Stimulated activated CD4-positive, alpha-beta T cell treated with anti-CD3 and anti-CD28 coated beads, TNF-alpha, amount 100 ng/mL, for 48 hours (primary cell): Measurements from ENCODE around the gene TM7SF2.
A peak's percentile ranks its signal among the peaks of the same experiment; 100 is the strongest.
"Not testable (repeated sequence)": the region's sequence is repeated elsewhere in the genome, so short reads cannot be mapped to it uniquely, and the experiment has no call there.

Source experiments
- DNase-seq, 3 donors: peaks; one replicate each; pipeline ENCODE4 v3.0.0-alpha.2; 2020; ENCODE audit warnings: low read depth in 3 of 3

Gene TM7SF2

GRCh38 chr11:65115361-65116082, 3.9 kb downstream of the TM7SF2 start:
- DNase-seq: no peak

GRCh38 chr11:65116370-65117205, 4.9 kb downstream of the TM7SF2 start:
- peak in 2 of 3 donors; percentile 55 to 63 for DNase-seq

GRCh38 chr11:65117206-65118096, 5.8 kb downstream of the TM7SF2 start, which contains the start of gene ZNHIT2:
Gene ZNHIT2, minus strand, starts transcription at chr11:65117701. Its CDS starts 48 bp downstream, at chr11:65117653.
- peak; percentile 100 for DNase-seq

DNA sequence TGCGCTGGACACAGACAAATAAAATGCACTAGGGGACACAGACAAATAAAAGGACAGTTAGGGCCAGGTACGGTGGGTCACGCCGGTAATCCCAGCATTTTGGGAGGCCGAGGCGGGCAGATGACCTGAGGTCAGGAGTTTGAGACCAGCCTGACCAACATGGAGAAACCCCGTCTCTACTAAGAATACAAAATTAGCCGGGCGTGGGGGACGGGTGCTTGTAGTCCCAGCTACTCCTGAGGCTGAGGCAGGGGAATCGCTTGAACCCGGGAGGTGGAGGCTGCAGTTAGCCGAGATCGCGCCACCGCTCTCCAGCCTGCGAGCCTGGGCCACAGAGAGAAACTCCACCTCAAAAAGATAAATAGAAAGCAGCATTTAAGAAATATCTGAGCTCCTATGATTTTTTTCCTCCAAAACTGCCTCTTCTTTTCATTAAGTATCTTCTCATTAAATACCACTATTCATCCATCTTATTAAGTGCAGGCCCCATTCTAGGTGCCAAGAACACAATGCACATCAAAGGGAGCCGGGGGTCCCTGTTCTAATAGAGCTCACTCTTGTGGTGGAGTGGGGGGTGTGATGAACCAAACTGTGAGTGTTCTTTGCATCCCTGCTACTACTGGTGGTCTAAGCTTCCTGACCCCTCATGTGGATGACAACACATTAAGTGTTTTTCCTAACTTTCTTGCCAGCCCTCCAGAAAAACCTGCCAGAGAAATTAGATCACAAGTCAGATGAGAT, 6.6 kb downstream of the TM7SF2 start:
- no peak for DNase-seq

DNA sequence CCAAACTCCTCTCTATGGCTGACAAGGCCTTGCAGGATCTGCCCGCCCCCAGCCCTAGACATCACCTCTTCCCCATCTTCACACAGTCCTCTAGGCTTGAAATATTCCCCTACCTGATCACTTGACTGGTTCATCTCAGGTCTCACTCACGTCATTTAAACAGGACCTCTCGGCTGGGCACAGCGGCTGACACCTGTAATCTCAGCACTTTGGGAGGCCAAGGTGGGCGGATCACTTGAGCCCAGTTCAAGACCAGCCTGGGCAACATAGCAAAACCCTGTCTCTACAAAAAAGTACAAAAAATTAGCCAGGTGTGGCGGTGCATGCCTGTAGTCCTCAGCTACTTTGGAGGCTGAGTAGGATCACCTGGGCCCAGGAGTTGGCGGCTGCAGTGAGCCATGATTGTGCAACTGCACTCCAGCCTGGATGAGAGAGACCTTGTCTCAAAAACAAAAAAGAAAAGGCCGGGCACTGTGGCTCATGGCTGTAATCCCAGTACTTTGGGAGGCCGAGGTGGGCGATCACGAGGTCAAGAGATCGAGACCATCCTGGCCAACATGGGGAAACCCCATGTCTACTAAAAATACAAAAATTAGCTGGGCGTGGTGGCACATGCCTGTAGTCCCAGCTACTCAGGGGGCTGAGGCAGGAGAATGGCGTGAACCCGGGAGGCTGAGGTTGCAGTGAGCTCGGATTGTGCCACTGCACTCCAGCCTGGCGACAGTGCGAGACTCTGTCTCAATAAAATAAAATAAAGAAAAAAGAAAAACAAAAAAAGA, 7.4 kb downstream of the TM7SF2 start:
- not testable (repeated sequence) for DNase-seq

DNA sequence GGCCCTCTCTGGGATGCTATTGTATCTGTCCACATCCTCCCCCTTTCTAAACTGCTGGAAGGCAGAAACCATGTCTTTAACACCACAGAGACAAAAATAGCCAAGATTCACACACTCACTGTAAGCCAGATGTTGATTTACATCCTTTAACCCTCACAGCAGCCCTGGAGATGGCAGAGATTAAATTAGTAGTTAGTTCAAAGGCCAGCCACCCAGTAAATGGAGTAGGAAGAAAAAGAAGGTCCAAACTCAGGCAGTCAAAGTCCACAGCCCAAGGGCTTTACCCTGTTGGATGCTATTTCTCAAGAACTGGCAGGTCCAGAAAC, 8.0 kb downstream of the TM7SF2 start:
- no peak for DNase-seq

DNA sequence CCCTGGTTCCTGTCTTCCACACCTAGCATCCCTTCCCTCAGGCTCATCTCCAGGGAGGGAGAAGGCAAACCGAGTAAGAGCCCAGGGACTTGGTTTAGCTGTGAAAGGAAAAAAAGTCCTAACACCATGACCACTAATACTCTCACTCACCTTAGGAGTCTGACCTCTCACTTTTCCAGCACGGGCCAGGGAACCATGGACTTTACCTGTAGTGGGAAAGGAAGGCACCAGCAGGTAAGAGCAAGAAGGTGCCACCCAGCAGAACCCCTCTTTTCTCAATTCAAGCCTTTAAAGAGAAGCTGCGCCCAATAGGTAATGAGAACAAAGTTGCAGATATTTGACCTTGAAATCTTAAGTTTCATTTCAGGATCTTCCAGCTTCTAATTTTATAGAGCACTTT, 9.2 kb downstream of the TM7SF2 start:
- no peak for DNase-seq

DNA sequence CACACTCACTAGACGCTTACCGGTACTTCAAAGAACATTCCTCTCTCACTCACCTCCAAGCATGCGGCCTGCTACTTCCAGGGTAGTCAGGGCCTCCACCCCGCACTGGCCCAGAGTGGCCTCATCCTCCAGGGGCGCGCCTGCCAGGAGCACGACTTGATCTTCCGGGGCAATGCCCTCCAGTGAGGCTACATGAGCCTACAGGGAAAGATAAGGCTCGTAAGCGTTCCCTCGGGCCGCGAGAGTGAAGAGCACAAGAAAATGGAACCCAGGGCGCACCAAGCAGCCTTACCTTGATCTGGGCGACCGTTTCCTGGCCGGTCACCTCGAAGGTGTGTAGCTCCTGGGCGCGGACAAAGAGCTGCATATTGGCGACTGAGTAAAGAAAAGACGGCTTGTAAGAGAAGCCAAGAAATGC, 9.8 kb downstream of the TM7SF2 start:
- DNase-seq: no peak

- peak; percentile 97 to 99 (median 98) for DNase-seq
Measured at GRCh38 chr11:65121865-65122696, 10.4 kb downstream of the TM7SF2 start, which contains the start of the genes FAU and MRPL49. Gene FAU, minus strand, starts transcription at chr11:65122134. Its CDS starts 321 bp downstream, at chr11:65121813. Gene MRPL49, plus strand, starts transcription at chr11:65122321. Its CDS starts 26 bp downstream, at chr11:65122347.

DNA sequence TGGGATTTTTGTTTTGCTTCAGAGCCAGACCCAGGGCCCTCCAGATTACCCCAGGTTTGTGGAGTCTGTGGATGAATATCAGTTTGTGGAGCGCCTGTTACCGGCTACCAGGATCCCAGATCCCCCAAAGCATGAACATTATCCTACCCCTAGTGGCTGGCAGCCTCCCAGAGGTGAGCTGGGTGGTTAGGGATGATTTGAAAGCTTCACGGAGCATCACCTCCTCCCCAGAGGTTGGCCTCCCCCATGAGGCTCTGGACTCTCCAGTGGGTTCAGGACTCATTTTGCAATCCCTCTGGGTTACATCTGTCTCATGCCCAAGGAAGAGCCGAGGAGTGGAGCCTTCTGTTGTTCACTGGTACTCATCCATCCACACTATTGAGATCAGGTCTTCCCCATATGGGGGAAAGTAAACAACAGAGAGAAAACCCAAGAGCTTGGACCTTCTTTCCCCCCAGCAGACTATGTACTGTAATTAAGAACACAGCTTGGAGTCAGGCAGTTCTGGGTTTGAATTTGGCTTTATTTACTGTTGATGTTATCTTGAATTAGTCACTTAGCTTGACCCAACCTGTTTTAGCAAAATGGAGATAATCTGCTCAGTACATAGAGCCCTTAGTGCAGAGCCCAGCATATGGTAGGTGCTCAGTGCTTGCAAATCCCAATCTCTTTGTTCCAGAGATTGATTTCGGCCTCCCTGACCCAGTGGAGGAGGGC, 13.0 kb downstream of the TM7SF2 start:
- no peak for DNase-seq

- DNase-seq: no peak
Measured at GRCh38 chr11:65125197-65126056, 13.8 kb downstream of the TM7SF2 start.

- no peak for DNase-seq
Measured at GRCh38 chr11:65126624-65127274, 15.1 kb downstream of the TM7SF2 start.

GRCh38 chr11:65127473-65128181, 16.0 kb downstream of the TM7SF2 start:
- no peak for DNase-seq

DNA sequence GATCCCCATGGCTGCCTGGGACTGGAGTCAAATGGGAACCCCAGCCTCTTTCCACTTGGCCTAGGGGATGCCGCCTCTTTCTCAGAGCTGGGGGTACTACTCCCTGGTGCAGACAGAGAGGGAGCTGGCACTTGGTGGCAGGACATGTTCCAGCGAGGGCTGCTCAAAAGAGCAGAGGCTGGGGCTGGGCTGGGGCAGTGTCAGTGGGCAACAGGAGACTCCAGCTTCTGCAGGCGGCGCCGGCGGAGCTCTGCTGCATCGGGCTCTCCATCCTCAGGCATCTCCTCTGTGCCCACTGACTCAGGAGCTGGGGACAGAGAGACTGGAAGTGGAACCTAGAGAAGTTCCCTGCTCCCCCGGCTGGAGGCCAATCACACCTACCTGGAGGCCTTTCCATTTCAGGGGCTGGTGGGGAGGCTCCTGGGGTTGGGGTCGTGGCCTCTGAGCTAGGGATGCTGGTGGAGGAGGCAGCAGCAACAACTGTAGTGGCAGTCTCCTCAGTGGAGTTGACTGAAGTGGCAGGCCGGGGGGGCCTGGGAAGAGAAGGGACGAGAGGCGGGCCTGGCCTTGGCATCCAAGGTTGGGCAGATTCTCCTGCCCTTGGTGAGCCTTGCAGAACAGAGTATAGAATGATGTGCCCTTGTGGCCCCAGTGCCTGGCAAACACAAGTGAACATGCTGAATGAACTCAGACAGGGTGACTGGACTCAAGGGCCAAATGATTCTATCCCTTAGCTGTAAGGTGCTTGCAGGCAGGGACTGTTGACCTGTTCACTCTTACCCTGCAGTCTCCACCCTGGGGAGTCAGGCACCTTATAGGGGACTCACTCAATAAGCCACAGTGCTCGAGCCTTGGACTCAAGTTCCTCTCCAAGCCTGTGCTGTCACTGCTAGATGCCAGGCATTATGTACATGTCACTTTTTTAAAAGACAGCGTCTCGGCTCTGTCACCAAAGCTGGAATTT, 16.8 kb downstream of the TM7SF2 start:
- DNase-seq: no peak

GRCh38 chr11:65129649-65130441, 18.2 kb downstream of the TM7SF2 start:
- DNase-seq: no peak
